Esophagus squamous epithelium (tissue), 5 donors: ENCODE measurements around the gene FOSB. TPM values are rescaled to one million over a fixed set of nuclear protein-coding genes. Genes with fewer than 3 reads are reported as not detected.

ENCODE experiments used
- DNase-seq: peaks from one replicate; lab custom pipeline; 2025; lab: John Stamatoyannopoulos, UW
- H3K27ac ChIP-seq, 4 donors: fragments of 200-600 bp; sonication (generic); one replicate each; pipeline ENCODE4 v1.5.1; 2016 to 2019; ENCODE audit warnings: mild to moderate bottlenecking in 1 of 4
- H3K27me3 ChIP-seq, 4 donors: fragments of 200-600 bp; sonication (generic); 1 replicate in 3 of 4; 2 replicates in 1 of 4; pipeline versions ENCODE4 v1.5.1 to v1.6.0; 2017 to 2021; ENCODE audit warnings: antibody characterized with exemption in 1 of 4
- H3K36me3 ChIP-seq, 3 donors: fragments of 200-600 bp; sonication (generic); one replicate each; pipeline ENCODE4 v1.5.1; 2016 to 2019
- H3K4me1 ChIP-seq, 3 donors: fragments of 200-600 bp; sonication (generic); one replicate each; pipeline ENCODE4 v1.5.1; 2017 to 2019
- H3K4me3 ChIP-seq, 4 donors: fragments of 200-600 bp; sonication (generic); 1 replicate in 3 of 4; 2 replicates in 1 of 4; pipeline ENCODE4 v1.5.1; 2016 to 2019; ENCODE audit warnings: mild to moderate bottlenecking in 2 of 4, moderate library complexity in 1 of 4
- H3K9me3 ChIP-seq, 3 donors: fragments of 200-600 bp; sonication (generic); one replicate each; pipeline ENCODE4 v1.5.1; 2016 to 2019
- POLR2A ChIP-seq, 4 donors: fragments of 450-650 bp; IDR thresholded peaks; one replicate each; pipeline ENCODE4 v1.6.1; 2017; ENCODE audit warnings: antibody characterized with exemption in 4 of 4, mild to moderate bottlenecking in 4 of 4, moderate library complexity in 3 of 4
- WGBS, 2 donors: methylation state at CpG; one replicate each; pipeline ENCODE4 v1.1.5; 2018; 5-methylcytosine and 5-hydroxymethylcytosine counted together
- intact Hi-C: fragments of 100-400 bp; cut with DNase I; formaldehyde crosslinking; loops from one replicate; pipeline ENCODE4 v1.15.0; 2022
- total RNA-seq, 4 donors: library from RNA; depleted of rRNA; stranded (reverse); fragments of >200 nt; gene quantifications; one replicate each; pipeline ENCODE4 v1.1.0, GENCODE V29; 2016
- TF ChIP-seq, protein P1 (sequence below), 6 experiments: fragments of 450-650 bp in 4 of 6; fragments of 200-600 bp in 2 of 6; sonication (generic) in 2 of 6; IDR thresholded peaks; one replicate each; pipeline ENCODE4 v1.5.1; 2016 to 2019; ENCODE audit warnings: antibody characterized with exemption in 6 of 6, mild to moderate bottlenecking in 4 of 6, moderate library complexity in 4 of 6
- donor health status: DM: yes; HTN: yes; CAD: no.

The FOSB gene
- total RNA-seq, 4 donors from 2014 or later = 1.7 to 4.6 (median 2.5) TPM

GRCh38 chr19:45488708-45489107, 20.9 kb downstream of the FOSB start:
- 80 to 84% methylated on average over 5 to 10 of the region's 15 CpGs for WGBS, 2 donors
- no peaks in the 10 kb centered on the region for H3K36me3 ChIP-seq
- H3K9me3 ChIP-seq = no peaks in the 10 kb centered on the region
- H3K4me1 ChIP-seq = peaks cover 15 to 37% (median 16%) of the 10 kb centered on the region in 3 donors
- no peak overlapping the region for H3K4me3 ChIP-seq
- H3K27me3 ChIP-seq = no peaks in the 10 kb centered on the region
- no peak overlapping the region for H3K27ac ChIP-seq
- TF ChIP-seq, protein P1, sequence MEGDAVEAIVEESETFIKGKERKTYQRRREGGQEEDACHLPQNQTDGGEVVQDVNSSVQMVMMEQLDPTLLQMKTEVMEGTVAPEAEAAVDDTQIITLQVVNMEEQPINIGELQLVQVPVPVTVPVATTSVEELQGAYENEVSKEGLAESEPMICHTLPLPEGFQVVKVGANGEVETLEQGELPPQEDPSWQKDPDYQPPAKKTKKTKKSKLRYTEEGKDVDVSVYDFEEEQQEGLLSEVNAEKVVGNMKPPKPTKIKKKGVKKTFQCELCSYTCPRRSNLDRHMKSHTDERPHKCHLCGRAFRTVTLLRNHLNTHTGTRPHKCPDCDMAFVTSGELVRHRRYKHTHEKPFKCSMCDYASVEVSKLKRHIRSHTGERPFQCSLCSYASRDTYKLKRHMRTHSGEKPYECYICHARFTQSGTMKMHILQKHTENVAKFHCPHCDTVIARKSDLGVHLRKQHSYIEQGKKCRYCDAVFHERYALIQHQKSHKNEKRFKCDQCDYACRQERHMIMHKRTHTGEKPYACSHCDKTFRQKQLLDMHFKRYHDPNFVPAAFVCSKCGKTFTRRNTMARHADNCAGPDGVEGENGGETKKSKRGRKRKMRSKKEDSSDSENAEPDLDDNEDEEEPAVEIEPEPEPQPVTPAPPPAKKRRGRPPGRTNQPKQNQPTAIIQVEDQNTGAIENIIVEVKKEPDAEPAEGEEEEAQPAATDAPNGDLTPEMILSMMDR (IDR thresholded peaks at IDR 0.05) = no peak
- TF ChIP-seq POLR2A (IDR thresholded peaks at IDR 0.05) = no peak
- no peak for DNase-seq
- intact Hi-C loops = no loop called here

DNA sequence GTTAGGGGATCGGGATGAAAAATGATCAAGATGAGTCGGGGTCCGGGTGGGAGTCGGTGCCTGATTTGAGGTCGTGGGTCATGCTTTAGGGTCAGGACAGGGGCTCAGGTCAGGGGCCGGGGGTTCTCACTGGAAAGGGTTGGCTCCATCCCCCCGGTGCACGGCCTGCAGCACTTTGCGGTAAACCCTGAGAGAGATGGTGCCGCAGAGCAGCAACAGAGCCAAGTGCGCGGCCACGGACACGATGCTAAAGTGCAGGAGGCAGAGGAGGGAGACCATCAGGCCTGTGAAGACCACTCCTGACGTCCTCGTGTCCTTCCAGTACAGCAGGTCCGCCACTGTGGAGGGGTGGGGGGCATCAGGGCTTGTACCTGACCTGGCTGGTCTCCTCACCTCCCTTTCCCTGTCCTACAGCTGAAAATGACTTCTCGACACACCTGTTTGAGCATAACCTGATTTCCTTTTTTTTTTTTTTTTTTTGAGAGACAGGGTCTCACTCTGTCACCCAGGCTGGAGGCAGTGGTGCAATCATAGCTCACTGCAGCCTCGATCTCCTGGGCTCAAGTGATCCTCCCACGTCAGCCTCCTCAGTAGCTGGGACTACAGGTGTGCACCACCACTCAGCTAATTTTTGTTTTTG, 21.5 kb downstream of the FOSB start:
- peaks cover 16 to 39% (median 17%) of the 10 kb centered on the region in 3 donors for H3K4me1 ChIP-seq
- DNase-seq = no peak
- WGBS, 2 donors = 79 to 84% methylated on average over 15 to 20 of the region's 20 CpGs
- no peak overlapping the region for H3K27ac ChIP-seq
- H3K9me3 ChIP-seq = no peaks in the 10 kb centered on the region
- no peak overlapping the region for H3K4me3 ChIP-seq
- TF ChIP-seq POLR2A (IDR thresholded peaks at IDR 0.05) = no peak
- TF ChIP-seq, protein P1 (IDR thresholded peaks at IDR 0.05) = no peak
- H3K36me3 ChIP-seq = no peaks in the 10 kb centered on the region
- intact Hi-C loops = no loop called here
- no peaks in the 10 kb centered on the region for H3K27me3 ChIP-seq

GRCh38 chr19:45492137-45492626, 24.4 kb downstream of the FOSB start:
- intact Hi-C loops = no loop called here

DNA sequence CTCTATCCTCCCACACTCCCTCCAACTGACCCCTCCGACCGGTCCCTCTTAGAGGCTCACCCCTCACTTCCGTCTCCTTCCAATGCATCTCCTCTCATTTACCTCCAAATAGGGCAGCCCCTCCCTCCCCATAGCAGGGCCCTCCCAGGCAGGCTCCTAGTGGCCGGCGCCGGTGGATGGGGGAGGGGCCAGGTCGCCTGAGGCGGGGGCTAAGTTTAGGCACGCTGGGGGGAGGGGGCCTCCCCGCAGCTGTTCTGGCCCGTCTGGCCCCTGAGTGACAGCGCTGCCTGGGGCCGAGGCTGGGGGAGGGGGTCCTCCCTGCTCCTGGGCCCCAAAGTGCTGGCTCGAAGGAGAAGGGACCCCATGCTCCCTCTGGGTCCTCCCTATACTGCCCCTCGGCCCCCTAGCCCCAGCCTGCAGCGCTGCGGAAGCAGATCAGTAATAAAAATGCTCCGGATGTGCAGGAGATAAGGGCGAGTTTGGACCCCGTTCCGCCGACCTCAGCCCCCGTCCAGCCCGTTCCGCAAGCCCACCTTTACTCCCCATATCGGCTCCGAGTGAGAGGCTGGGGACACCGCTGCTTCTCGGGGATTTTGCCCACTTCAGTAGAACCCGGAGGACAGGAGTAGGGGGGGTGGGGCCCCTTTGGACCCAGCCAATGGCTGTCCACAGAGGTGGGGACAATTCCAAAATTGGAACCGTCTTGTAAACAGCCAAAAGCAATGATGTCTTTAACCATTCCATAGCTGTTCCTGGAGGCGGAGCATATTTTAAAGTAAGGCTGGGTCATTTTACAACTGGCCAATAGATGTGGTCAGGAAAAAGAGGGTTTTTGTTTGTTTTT, 25.1 kb downstream of the FOSB start:
- intact Hi-C loops = no loop called here

More at GRCh38 chr19:45492137-45492626, 24.4 kb downstream of the FOSB start:
- WGBS, 2 donors = 72 to 75% methylated on average over 4 to 5 of the region's 5 CpGs
- DNase-seq = no peak
- peaks cover 0 to 16% (median 0%) of the 10 kb centered on the region in 4 donors for H3K27me3 ChIP-seq
- TF ChIP-seq, protein P1 (IDR thresholded peaks at IDR 0.05) = no peak
- TF ChIP-seq POLR2A (IDR thresholded peaks at IDR 0.05) = no peak
- H3K36me3 ChIP-seq = no peaks in the 10 kb centered on the region
- peak overlapping the region in 1 of 4 donors; percentile 80 for H3K27ac ChIP-seq
- no peaks in the 10 kb centered on the region for H3K9me3 ChIP-seq
- peaks cover 22 to 35% (median 27%) of the 10 kb centered on the region in 3 donors for H3K4me1 ChIP-seq
- peak overlapping the region in 3 of 4 donors; percentile 54 to 78 (median 58) for H3K4me3 ChIP-seq

More for the DNA sequence above, 25.1 kb downstream of the FOSB start:
- Histone ChIP-seq H3K27me3 (peaks cover 0 to 16% (median 0%) of the 10 kb centered on the region in 4 donors), H3K9me3 (no peaks in the 10 kb centered on the region), H3K4me1 (peaks cover 28 to 42% (median 34%) of the 10 kb centered on the region in 3 donors), H3K36me3 (no peaks in the 10 kb centered on the region), H3K4me3 (peak overlapping the region; percentile 25 to 78 (median 56)), H3K27ac (peak overlapping the region; percentile 28 to 85 (median 78))
- TF ChIP-seq, protein P1 (IDR thresholded peaks at IDR 0.05) = no peak
- TF ChIP-seq POLR2A (IDR thresholded peaks at IDR 0.05) = no peak
- 6 to 12% methylated on average over 18 to 19 of the region's 32 CpGs for WGBS, 2 donors
- no peak for DNase-seq
